Hematopoietic multipotent progenitor cell treated with erythropoietin and hydrocortisone succinate and interleukin-3 and kit ligand, for 8 days (in vitro differentiated cells): ENCODE data around the gene RANBP17.
"Not testable (repeated sequence)": the region's sequence is repeated elsewhere in the genome, so short reads cannot be mapped to it uniquely, and the experiment has no call there.

Experiments
- DNase-seq: peaks from one replicate; pipeline ENCODE4 v3.0.0-alpha.2; 2015

RANBP17 gene

GRCh38 chr5:170960567-170960966, 98.7 kb downstream of the RANBP17 start:
- no peak for DNase-seq

- no peak for DNase-seq
Measured at GRCh38 chr5:170963521-170963920, 101.7 kb downstream of the RANBP17 start.

DNA sequence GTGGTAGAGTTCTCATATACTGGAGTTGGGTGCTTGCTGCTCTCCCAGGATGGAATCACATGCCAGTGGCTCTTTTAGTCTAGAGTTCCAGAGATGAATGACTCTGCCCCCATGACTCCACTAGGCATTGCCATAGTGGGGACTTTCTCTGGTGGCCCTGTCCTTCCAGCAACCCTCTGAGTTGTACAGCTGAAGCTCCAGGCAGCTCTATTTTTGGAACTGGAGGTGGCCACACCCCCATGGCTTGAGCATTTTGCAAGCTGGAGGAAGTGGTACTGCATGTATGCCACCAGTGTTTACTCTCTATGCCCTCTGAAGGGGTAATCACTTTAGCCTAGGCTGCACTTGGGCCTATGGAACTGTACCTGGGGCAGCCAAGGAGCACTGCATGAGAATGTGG, 112.6 kb downstream of the RANBP17 start:
- DNase-seq = no peak

DNA sequence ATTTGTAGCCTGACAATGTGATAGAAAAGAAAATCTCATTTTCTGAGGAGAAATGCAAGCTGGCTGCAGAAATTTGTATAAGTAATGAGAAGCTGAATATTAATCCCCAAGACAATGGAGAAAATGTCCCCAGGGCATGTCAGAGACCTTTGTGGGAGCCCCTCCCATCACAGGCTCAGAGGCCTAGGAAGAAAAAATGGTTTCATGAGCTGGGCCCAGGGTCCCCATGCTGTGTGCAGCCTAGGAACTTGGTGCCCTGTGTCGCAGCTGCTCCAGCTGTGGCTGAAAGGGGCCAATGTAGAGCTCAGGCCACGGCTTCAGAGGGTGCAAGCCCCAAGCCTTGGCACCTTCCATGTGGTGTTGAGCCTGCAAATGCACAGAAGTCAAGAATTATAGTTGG, 118.4 kb downstream of the RANBP17 start:
- DNase-seq = not testable (repeated sequence)

DNA sequence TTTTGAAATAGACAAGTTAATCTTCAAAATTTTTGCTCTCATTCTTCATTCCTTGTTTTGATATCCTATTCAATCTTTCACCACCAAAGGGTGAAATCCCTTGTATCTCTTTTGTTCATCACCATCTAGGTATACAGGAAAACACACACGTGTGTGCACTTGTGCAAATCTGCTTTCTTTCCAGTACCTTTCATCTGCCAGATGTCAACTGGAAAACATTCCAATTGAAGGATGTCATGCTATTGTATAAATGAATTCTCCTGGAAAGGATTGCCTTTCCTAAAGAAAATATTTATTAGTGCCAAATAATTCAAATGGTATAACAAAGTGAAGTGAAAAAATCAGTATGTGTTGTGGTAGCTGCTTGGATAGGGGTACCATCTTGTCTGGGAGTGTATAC, 123.7 kb downstream of the RANBP17 start:
- DNase-seq = no peak

GRCh38 chr5:170986598-170986997, 124.8 kb downstream of the RANBP17 start:
- DNase-seq = peak; percentile 10

DNA sequence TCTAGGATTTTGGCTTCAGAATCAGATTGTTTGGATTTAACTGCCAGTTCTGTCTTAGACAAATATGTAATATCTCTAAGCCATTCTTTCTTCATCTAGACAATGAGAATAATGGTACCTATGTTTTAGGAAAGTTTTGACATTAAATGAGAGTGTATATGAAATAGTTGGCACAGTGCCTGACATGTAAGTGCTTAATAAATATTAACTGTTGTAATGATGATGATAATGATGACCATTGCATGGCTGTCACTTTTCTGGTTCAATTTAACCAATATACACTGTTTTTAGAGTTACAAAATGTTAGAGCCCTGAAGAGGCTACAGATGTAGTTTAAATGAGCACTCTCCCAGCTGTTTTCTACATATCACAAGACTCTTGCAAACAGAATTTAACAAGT, 131.7 kb downstream of the RANBP17 start:
- DNase-seq = no peak

- DNase-seq = no peak
Measured at GRCh38 chr5:171010086-171010485, 148.3 kb downstream of the RANBP17 start.

DNA sequence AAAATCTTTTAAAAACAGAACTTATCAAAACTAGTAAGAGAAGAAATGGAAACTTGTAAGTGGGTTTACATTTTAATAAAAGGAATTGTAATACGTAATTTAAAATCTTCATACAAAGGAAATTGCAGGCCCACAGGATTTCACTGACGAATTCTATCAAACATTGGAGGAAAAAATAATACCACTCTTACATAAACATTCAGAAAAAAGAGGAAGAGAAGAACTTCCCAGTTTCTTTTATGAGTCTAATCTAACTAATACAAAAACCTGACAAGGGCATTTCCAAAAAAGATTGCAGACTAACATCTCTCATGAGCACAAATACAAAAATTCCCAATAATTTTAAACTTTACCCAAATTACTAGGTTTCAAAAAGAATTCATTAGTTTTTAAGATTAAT, 149.0 kb downstream of the RANBP17 start:
- no peak for DNase-seq

DNA sequence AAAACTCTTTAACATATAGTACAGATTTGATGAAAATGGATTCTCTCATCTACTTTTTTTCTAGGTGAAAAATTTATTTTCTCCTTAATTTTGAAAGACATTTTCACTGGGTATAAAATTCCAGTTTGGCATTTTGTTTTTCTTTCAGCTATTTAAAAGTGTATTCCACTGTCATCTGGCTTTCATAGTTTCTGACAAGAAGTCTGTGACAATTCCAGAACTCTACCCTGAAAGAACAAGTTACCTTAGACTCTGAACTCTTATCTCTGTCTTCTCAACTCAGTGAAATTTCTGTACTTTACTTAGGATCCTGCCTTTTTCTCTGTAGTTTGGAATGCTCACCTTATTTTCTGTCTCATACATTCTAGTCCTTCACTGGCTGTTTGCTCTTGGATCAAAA, 161.7 kb downstream of the RANBP17 start:
- DNase-seq = no peak

DNA sequence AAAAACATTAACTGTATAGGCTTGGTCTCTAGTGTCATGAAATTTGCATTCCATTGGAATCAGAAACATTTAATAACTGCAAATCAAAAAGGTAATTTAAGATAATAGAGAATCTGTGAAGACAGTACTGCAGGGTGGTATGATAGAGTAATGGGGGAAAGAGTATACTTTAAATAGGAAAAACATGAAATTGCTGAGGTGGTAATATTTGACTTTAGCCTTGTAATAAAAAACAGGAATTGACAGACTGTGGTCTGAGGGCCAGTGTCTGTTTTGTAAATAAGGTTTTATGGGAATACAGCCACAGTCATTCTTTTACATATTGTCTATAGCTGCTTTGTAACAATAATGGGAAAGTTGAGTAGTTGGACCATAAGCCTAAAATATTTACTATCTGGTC, 162.3 kb downstream of the RANBP17 start:
- DNase-seq = no peak

- no peak for DNase-seq
Measured at GRCh38 chr5:171029401-171029800, 167.6 kb downstream of the RANBP17 start.

GRCh38 chr5:171031977-171032376, 170.2 kb downstream of the RANBP17 start:
- no peak for DNase-seq

DNA sequence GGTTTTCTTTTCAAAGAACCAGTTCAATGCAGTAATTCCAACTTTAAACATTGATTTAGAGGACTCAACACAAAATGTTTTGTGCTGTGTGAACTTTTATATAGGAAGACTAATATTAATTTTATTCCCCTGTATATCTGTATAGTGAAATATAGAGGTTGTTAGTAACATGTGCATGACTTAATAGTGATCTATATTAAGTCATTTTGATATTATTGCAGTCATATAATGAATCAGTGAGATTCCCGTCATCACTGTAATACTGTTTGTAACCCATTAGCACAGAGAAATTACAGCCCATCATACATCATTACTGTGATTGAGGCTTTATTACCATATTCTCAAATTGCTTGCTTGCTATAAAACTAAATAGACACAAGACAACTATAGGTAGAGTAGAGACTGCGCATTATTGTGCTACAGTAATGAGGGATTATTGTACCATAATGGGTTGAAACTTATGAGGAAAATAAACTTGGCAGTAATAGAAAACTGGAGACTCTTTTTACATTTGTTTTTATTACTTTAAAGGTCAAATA, 170.7 kb downstream of the RANBP17 start:
- DNase-seq = no peak

- DNase-seq = not testable (repeated sequence)
Measured at GRCh38 chr5:171041893-171042292, 180.1 kb downstream of the RANBP17 start.

- no peak for DNase-seq
Measured at GRCh38 chr5:171050916-171051315, 189.1 kb downstream of the RANBP17 start.

- DNase-seq = no peak
Measured at GRCh38 chr5:171055875-171056454, 194.1 kb downstream of the RANBP17 start.

GRCh38 chr5:171067540-171068130, 205.8 kb downstream of the RANBP17 start:
- no peak for DNase-seq

DNA sequence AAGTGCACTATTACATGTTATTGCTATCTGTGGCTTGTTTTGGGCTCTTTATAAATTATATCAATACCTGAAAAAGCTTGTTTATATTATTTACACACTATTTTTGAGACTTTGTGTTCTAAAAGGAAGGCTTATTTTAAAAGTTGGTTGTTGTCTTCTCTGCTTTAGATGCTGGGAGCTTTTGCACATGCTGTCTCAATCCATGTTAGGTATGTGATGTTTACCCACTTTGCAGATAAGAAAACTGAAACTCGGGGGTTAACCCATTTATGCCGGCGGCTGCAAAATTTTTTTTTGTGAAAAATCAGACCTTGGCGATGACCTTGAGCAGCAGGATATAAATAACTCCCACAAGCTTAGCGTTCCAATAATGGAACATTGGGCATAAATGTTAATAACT, 212.9 kb downstream of the RANBP17 start:
- DNase-seq = no peak

DNA sequence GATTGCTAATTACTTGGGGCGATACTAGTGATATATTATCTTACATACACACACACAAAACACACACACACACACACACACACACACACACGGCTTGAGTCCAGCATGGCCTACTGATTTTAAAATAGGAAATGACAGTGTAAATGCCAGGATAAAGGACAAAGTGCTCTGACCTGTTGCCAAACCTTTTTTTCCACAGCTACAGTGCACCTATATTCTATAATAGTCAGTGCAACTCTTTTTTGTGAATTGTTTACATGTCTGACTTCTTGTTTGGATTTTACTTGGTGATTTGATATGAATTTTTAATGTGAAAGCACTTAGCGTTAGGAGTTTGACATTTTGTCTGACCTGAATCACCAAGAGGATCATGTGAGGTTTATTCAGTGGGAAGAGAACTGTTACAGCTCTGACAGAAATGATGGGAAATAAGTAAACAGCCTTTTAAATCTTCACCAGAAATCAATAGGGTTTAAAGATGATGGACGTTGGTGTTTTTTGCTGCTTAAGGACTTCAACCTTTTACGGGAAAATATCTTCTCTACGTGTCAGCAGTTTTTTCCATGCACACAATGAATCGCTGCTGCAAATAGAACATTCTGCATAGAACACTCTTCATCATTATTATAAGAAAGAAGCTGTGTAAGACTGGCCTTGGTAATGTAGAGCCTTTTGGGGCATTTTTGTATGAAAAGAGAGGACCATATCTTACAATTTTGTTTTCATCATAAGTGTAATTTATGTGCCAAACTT, 218.5 kb downstream of the RANBP17 start:
- no peak for DNase-seq

DNA sequence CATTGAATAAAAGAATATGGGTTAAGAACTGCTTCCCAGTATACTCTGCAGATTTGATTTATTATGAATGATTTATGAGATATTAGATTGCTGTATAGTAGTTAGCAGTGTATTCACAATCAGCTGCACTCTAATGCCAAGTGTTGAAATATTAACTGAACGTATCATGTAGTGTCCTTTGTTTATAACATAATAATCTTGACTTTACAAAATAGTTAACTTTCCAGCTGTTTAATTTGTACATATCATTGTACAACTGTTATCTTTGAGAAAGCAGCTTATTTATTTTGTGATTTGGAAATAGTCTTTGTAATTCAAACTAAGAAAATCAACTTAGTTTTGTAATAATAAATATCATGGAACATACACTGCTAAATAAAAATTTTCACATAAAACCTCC, 219.5 kb downstream of the RANBP17 start:
- DNase-seq = no peak

DNA sequence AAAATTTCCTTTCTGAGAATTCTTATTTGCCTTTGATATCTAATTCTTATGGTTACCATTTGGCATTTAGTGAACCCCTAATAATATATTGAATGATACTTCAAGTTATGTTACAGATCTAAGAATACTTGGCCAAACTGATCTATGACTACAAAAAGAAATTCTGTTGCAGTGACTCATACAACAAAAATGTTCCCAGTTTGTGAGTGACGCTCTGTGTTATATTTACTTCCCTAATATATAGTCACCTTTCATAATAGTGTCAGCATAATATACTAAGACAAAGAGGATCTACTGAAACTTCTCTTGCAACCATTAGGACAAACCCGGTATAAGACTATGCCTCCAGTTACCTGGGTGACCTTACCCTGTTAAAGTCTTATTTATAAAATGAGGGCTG, 230.4 kb downstream of the RANBP17 start:
- DNase-seq = no peak

DNA sequence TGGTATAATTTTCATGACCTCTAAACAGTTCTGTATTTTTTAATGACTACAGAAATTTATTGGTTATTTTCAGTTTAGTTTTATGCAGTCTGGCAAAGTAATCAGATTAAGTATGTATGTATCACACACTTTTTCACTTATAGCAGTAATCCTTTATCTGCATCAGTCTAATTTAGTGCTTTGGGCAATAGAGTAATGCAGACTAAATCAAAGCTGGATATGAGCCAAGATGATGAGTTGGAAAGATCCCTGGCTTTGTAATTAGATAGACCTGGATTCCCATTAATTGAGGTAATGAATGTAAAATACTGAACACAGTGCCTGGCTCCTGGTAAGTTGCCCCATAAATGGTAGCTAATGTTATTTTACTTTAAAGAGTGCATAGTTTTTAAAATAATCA, 231.8 kb downstream of the RANBP17 start:
- DNase-seq = no peak

DNA sequence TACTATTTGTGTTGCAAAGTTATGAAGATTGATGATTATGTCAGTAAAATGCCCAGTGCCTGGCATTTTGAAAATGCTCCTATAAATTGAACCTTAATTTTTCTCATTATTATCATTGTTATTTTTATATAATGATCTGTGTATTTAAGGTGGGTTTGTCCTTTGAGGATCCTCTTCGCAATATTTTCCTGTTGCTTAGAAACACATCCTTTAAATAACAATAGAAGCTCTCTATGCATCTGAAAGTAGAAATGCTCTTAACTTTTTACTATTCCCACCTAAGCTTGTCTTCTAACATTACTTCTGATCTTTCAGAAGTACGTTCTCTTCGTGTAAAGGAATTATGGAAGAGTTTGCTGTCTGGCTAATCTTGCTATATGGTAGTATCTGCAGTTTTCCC, 232.5 kb downstream of the RANBP17 start:
- no peak for DNase-seq
